ENCODE data around the gene SFN.
A peak's percentile ranks its signal among the peaks of the same experiment; 100 is the strongest.
"Not testable (repeated sequence)": the region's sequence is repeated elsewhere in the genome, so short reads cannot be mapped to it uniquely, and the experiment has no call there.

SFN gene

GRCh38 chr1:26839779-26840178 is 23.2 kb upstream of the SFN start:
- DNase-seq, result no peak

- no peak for DNase-seq
These were observed 18.3 kb upstream of the SFN start for GRCh38 chr1:26844424-26845196.

GRCh38 chr1:26847826-26848225 is 15.1 kb upstream of the SFN start:
- not testable (repeated sequence) for DNase-seq

- DNase-seq, result no peak
These were observed 14.4 kb upstream of the SFN start for GRCh38 chr1:26848499-26848898.

GRCh38 chr1:26848941-26849774 is 13.8 kb upstream of the SFN start:
- no peak for DNase-seq

- no peak for DNase-seq
These were observed 11.8 kb upstream of the SFN start for GRCh38 chr1:26851106-26851684.

GRCh38 chr1:26852701-26853100 is 10.2 kb upstream of the SFN start:
- DNase-seq, result no peak

GRCh38 chr1:26853156-26853555 is 9.8 kb upstream of the SFN start:
- DNase-seq, result peak; percentile 75 to 76

- no peak for DNase-seq
These were observed 9.3 kb upstream of the SFN start for GRCh38 chr1:26853600-26853999.

- no peak for DNase-seq
These were observed 8.0 kb upstream of the SFN start for GRCh38 chr1:26854906-26855305.

GRCh38 chr1:26855636-26856035 is 7.3 kb upstream of the SFN start:
- DNase-seq, result no peak

- no peak for DNase-seq
These were observed 6.8 kb upstream of the SFN start for GRCh38 chr1:26856181-26856580.

- DNase-seq, result no peak
These were observed 6.1 kb upstream of the SFN start for GRCh38 chr1:26856604-26857469.

- DNase-seq, result no peak
These were observed 5.4 kb upstream of the SFN start for GRCh38 chr1:26857473-26858060.

- no peak for DNase-seq
These were observed 4.8 kb upstream of the SFN start for GRCh38 chr1:26858160-26858559.

- no peak for DNase-seq
These were observed 3.9 kb upstream of the SFN start for GRCh38 chr1:26858891-26859640.

- no peak for DNase-seq
These were observed 1.7 kb upstream of the SFN start for GRCh38 chr1:26861286-26861701.

- DNase-seq, result no peak
These were observed 1.0 kb upstream of the SFN start for GRCh38 chr1:26861889-26862378.

- no peak for DNase-seq
These were observed 732 bp downstream of the SFN start for GRCh38 chr1:26863685-26864077.

GRCh38 chr1:26864610-26865480 is 1.9 kb downstream of the SFN start:
- peak; percentile 92 for DNase-seq
